ENCODE measurements around the gene EML4.
"Not testable (repeated sequence)": the region's sequence is repeated elsewhere in the genome, so short reads cannot be mapped to it uniquely, and the experiment has no call there.

The EML4 gene

GRCh38 chr2:42173467-42173866, 4.3 kb downstream of the EML4 start:
- Mint-ChIP-seq H3K27ac (peak overlapping the region; percentile 37), H3K4me1 (peaks cover 17 to 42% of the 10 kb centered on the region in 2 donors), H3K4me3 (peak overlapping the region in 1 of 2 donors; percentile 37), H3K36me3 (peaks cover 7 to 11% of the 10 kb centered on the region in 2 donors)
- H3K9me3 Mint-ChIP-seq; ATAC-seq (replicated peaks); DNase-seq; H3K27me3 Mint-ChIP-seq: not testable (repeated sequence)

- DNase-seq (no peak), ATAC-seq (replicated peaks) (no peak)
- H3K9me3 Mint-ChIP-seq, result no peaks in the 10 kb centered on the region
- peak overlapping the region; percentile 67 for H3K27ac Mint-ChIP-seq
- H3K4me3 Mint-ChIP-seq, result no peak overlapping the region
- H3K4me1 Mint-ChIP-seq, result peaks cover 25 to 66% of the 10 kb centered on the region in 2 donors
- no peaks in the 10 kb centered on the region for H3K27me3 Mint-ChIP-seq
- H3K36me3 Mint-ChIP-seq, result peaks cover 15 to 26% of the 10 kb centered on the region in 2 donors
Measured at GRCh38 chr2:42176992-42177738, 8.0 kb downstream of the EML4 start.

GRCh38 chr2:42178335-42178734, 9.2 kb downstream of the EML4 start:
- no peaks in the 10 kb centered on the region for H3K27me3 Mint-ChIP-seq
- no peak overlapping the region for H3K27ac Mint-ChIP-seq
- DNase-seq (no peak), ATAC-seq (replicated peaks) (no peak)
- peaks cover 30 to 70% of the 10 kb centered on the region in 2 donors for H3K4me1 Mint-ChIP-seq
- no peak overlapping the region for H3K4me3 Mint-ChIP-seq
- H3K9me3 Mint-ChIP-seq, result no peaks in the 10 kb centered on the region
- peaks cover 17 to 30% of the 10 kb centered on the region in 2 donors for H3K36me3 Mint-ChIP-seq

GRCh38 chr2:42180300-42180699, 11.1 kb downstream of the EML4 start:
- no peak for DNase-seq
- H3K27ac Mint-ChIP-seq, result no peak overlapping the region
- ATAC-seq (replicated peaks), result no peak
- peaks cover 19 to 33% of the 10 kb centered on the region in 2 donors for H3K36me3 Mint-ChIP-seq
- no peaks in the 10 kb centered on the region for H3K9me3 Mint-ChIP-seq
- H3K27me3 Mint-ChIP-seq, result no peaks in the 10 kb centered on the region
- peaks cover 38 to 81% of the 10 kb centered on the region in 2 donors for H3K4me1 Mint-ChIP-seq
- H3K4me3 Mint-ChIP-seq, result no peak overlapping the region

GRCh38 chr2:42182654-42183308, 13.6 kb downstream of the EML4 start:
- Mint-ChIP-seq H3K36me3 (peaks cover 13 to 33% of the 10 kb centered on the region in 2 donors), H3K27me3 (no peaks in the 10 kb centered on the region), H3K4me3 (no peak overlapping the region), H3K4me1 (peaks cover 36 to 76% of the 10 kb centered on the region in 2 donors), H3K9me3 (no peaks in the 10 kb centered on the region), H3K27ac (peak overlapping the region; percentile 62)
- no peak for DNase-seq
- no peak for ATAC-seq (replicated peaks)

GRCh38 chr2:42183775-42184174, 14.6 kb downstream of the EML4 start:
- ATAC-seq (replicated peaks), result peak; percentile 53 to 55
- peak overlapping the region; percentile 47 for H3K27ac Mint-ChIP-seq

GRCh38 chr2:42184346-42184745, 15.2 kb downstream of the EML4 start:
- ATAC-seq (replicated peaks), result no peak
- Mint-ChIP-seq H3K4me3 (no peak overlapping the region), H3K4me1 (peaks cover 35 to 66% of the 10 kb centered on the region in 2 donors), H3K36me3 (peaks cover 11 to 32% of the 10 kb centered on the region in 2 donors), H3K27ac (no peak overlapping the region), H3K9me3 (no peaks in the 10 kb centered on the region), H3K27me3 (no peaks in the 10 kb centered on the region)
- DNase-seq, result no peak

More at GRCh38 chr2:42183775-42184174, 14.6 kb downstream of the EML4 start:
- Mint-ChIP-seq H3K36me3 (peaks cover 15 to 32% of the 10 kb centered on the region in 2 donors), H3K4me3 (no peak overlapping the region), H3K4me1 (peaks cover 35 to 72% of the 10 kb centered on the region in 2 donors), H3K9me3 (no peaks in the 10 kb centered on the region), H3K27me3 (no peaks in the 10 kb centered on the region)
- no peak for DNase-seq

- Mint-ChIP-seq H3K36me3 (peaks cover 11 to 28% of the 10 kb centered on the region in 2 donors), H3K4me1 (peaks cover 36 to 61% of the 10 kb centered on the region in 2 donors), H3K27ac (no peak overlapping the region), H3K27me3 (no peaks in the 10 kb centered on the region), H3K9me3 (no peaks in the 10 kb centered on the region), H3K4me3 (no peak overlapping the region)
- no peak for DNase-seq
- no peak for ATAC-seq (replicated peaks)
Measured at GRCh38 chr2:42185220-42185921, 16.2 kb downstream of the EML4 start.

- peaks cover 32 to 59% of the 10 kb centered on the region in 2 donors for H3K4me1 Mint-ChIP-seq
- ATAC-seq (replicated peaks), result no peak
- no peak overlapping the region for H3K27ac Mint-ChIP-seq
- H3K4me3 Mint-ChIP-seq, result no peak overlapping the region
- no peak for DNase-seq
- no peaks in the 10 kb centered on the region for H3K27me3 Mint-ChIP-seq
- no peaks in the 10 kb centered on the region for H3K9me3 Mint-ChIP-seq
- peaks cover 11 to 22% of the 10 kb centered on the region in 2 donors for H3K36me3 Mint-ChIP-seq
Measured at GRCh38 chr2:42186366-42186765, 17.2 kb downstream of the EML4 start.

- no peaks in the 10 kb centered on the region for H3K27me3 Mint-ChIP-seq
- peaks cover 7 to 18% of the 10 kb centered on the region in 2 donors for H3K36me3 Mint-ChIP-seq
- no peak overlapping the region for H3K4me3 Mint-ChIP-seq
- ATAC-seq (replicated peaks) (no peak), DNase-seq (no peak)
- H3K27ac Mint-ChIP-seq, result no peak overlapping the region
- H3K9me3 Mint-ChIP-seq, result no peaks in the 10 kb centered on the region
- H3K4me1 Mint-ChIP-seq, result peaks cover 32 to 60% of the 10 kb centered on the region in 2 donors
Measured at GRCh38 chr2:42186945-42187632, 17.9 kb downstream of the EML4 start.

- Mint-ChIP-seq H3K4me3 (no peak overlapping the region), H3K27ac (peak overlapping the region; percentile 31)
- no peak for ATAC-seq (replicated peaks)
Measured at GRCh38 chr2:42187886-42188285, 18.7 kb downstream of the EML4 start.

GRCh38 chr2:42189235-42189566, 20.0 kb downstream of the EML4 start:
- ATAC-seq (replicated peaks) (no peak), DNase-seq (no peak)
- Mint-ChIP-seq H3K27me3 (no peaks in the 10 kb centered on the region), H3K9me3 (no peaks in the 10 kb centered on the region), H3K4me1 (peaks cover 30 to 61% of the 10 kb centered on the region in 2 donors), H3K36me3 (peaks cover 4 to 13% of the 10 kb centered on the region in 2 donors), H3K27ac (no peak overlapping the region), H3K4me3 (no peak overlapping the region)

More at GRCh38 chr2:42187886-42188285, 18.7 kb downstream of the EML4 start:
- H3K4me1 Mint-ChIP-seq, result peaks cover 30 to 60% of the 10 kb centered on the region in 2 donors
- no peaks in the 10 kb centered on the region for H3K9me3 Mint-ChIP-seq
- no peaks in the 10 kb centered on the region for H3K27me3 Mint-ChIP-seq
- peaks cover 4 to 13% of the 10 kb centered on the region in 2 donors for H3K36me3 Mint-ChIP-seq
- DNase-seq, result no peak

- no peak overlapping the region for H3K4me3 Mint-ChIP-seq
- ATAC-seq (replicated peaks) (no peak), DNase-seq (no peak)
- no peaks in the 10 kb centered on the region for H3K27me3 Mint-ChIP-seq
- H3K4me1 Mint-ChIP-seq, result peaks cover 25 to 60% of the 10 kb centered on the region in 2 donors
- H3K9me3 Mint-ChIP-seq, result no peaks in the 10 kb centered on the region
- no peak overlapping the region for H3K27ac Mint-ChIP-seq
- peaks cover 3 to 10% of the 10 kb centered on the region in 2 donors for H3K36me3 Mint-ChIP-seq
Measured at GRCh38 chr2:42190191-42190590, 21.0 kb downstream of the EML4 start.
